ENCODE data around the gene ADAT1. TPM values are rescaled to one million over a fixed set of nuclear protein-coding genes. Genes with fewer than 3 reads are reported as not detected.
A peak's percentile ranks its signal among the peaks of the same experiment; 100 is the strongest.

The ADAT1 gene
- total RNA-seq, 3 donors from 2014 or later (not counting 1 experiment from before 2014, with no cell fraction given) = 63.5 to 65.2 (median 64.8) TPM

DNA sequence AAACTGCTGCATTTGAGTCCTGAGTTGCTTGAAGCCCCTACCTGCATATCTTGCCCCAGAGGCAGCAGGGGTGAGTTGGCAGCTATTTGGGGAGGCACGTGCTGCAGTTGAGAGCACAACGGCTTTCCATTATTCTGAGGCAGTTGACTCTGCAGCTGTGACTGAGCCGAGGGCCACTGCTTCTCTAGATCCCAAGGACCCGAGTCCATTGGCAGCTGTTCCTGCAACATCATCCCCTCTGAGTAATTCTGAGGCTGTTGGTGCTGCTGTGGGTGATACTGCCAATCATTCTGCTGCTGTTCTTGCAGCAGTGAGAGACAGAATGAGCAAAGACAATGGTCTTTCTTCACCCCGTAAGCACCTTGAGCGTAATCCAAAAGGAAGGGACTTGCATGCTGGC, 37.2 kb upstream of the ADAT1 start:
- Histone ChIP-seq H3K4me1 (ENCODE audit: control insufficient read depth, insufficient read depth, low read length) (no peaks in the 10 kb centered on the region), H3K27me3 (ENCODE audit: control insufficient read depth, insufficient read depth, low read length) (no peaks in the 10 kb centered on the region), H3K27ac (ENCODE audit: low read length) (no peak overlapping the region), H3K9me3 (ENCODE audit: control insufficient read depth, insufficient read depth, low read length) (no peaks in the 10 kb centered on the region), H3K4me3 (ENCODE audit: low read length) (no peak overlapping the region), H3K36me3 (ENCODE audit: control insufficient read depth, insufficient read depth, low read length) (peaks cover 45% of the 10 kb centered on the region)
- no peaks in the 10 kb centered on the region for H3K27me3 Mint-ChIP-seq (ENCODE audit: low read depth in 2 of 2)
- H3K4me1 Mint-ChIP-seq = peaks cover 18 to 26% of the 10 kb centered on the region in 2 donors
- H3K4me3 Mint-ChIP-seq = no peak overlapping the region
- no peak for ATAC-seq
- H3K9me3 Mint-ChIP-seq = no peaks in the 10 kb centered on the region
- peaks cover 18% of the 10 kb centered on the region for H3K36me3 Mint-ChIP-seq
- 98% methylated on average over 6 of the region's 6 CpGs for WGBS (ENCODE audit: insufficient coverage)
- intact Hi-C loops (cut with micrococcal nuclease) = no loop called here
- TF ChIP-seq, protein P1, sequence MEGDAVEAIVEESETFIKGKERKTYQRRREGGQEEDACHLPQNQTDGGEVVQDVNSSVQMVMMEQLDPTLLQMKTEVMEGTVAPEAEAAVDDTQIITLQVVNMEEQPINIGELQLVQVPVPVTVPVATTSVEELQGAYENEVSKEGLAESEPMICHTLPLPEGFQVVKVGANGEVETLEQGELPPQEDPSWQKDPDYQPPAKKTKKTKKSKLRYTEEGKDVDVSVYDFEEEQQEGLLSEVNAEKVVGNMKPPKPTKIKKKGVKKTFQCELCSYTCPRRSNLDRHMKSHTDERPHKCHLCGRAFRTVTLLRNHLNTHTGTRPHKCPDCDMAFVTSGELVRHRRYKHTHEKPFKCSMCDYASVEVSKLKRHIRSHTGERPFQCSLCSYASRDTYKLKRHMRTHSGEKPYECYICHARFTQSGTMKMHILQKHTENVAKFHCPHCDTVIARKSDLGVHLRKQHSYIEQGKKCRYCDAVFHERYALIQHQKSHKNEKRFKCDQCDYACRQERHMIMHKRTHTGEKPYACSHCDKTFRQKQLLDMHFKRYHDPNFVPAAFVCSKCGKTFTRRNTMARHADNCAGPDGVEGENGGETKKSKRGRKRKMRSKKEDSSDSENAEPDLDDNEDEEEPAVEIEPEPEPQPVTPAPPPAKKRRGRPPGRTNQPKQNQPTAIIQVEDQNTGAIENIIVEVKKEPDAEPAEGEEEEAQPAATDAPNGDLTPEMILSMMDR (IDR thresholded peaks at IDR 0.05) = no peak
- H3K27ac Mint-ChIP-seq = peak overlapping the region in 1 of 2 donors; percentile 73
- no peak for DNase-seq

DNA sequence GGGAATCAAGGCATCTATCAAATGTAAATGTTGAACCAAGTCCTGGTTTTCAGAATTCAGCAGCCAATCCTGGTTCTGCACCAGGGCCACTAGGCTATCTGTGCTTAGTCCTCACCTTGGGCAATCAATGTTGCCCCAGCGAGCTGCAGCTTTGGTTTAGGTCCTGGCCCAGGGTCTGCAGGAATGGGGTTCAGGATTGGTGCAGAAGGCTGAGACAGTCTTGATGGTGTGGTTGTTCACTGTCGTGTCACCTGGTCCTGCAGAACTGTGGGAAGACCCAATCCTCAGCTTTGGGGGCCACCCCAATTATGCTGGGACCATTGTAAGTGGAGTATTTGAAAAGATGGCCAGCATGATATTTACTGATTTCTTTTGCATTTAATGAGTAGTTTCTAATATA, 35.1 kb upstream of the ADAT1 start:
- Mint-ChIP-seq H3K27ac (peak overlapping the region; percentile 23 to 58), H3K4me1 (peaks cover 31 to 38% of the 10 kb centered on the region in 2 donors), H3K4me3 (no peak overlapping the region), H3K27me3 (ENCODE audit: low read depth in 2 of 2) (no peaks in the 10 kb centered on the region), H3K9me3 (no peaks in the 10 kb centered on the region), H3K36me3 (peaks cover 18% of the 10 kb centered on the region)
- whole genome bisulfite sequencing (ENCODE audit: insufficient coverage) = 92% methylated on average over 2 of the region's 2 CpGs
- H3K4me3 ChIP-seq (ENCODE audit: low read length) = no peak overlapping the region
- peaks cover 4% of the 10 kb centered on the region for H3K4me1 ChIP-seq (ENCODE audit: control insufficient read depth, insufficient read depth, low read length)
- DNase-seq = no peak
- no peaks in the 10 kb centered on the region for H3K27me3 ChIP-seq (ENCODE audit: control insufficient read depth, insufficient read depth, low read length)
- ATAC-seq = no peak
- TF ChIP-seq, protein P1 (IDR thresholded peaks at IDR 0.05) = no peak
- intact Hi-C loops (cut with micrococcal nuclease) = no loop called here
- no peaks in the 10 kb centered on the region for H3K9me3 ChIP-seq (ENCODE audit: control insufficient read depth, insufficient read depth, low read length)
- no peak overlapping the region for H3K27ac ChIP-seq (ENCODE audit: low read length)
- peaks cover 56% of the 10 kb centered on the region for H3K36me3 ChIP-seq (ENCODE audit: control insufficient read depth, insufficient read depth, low read length)

DNA sequence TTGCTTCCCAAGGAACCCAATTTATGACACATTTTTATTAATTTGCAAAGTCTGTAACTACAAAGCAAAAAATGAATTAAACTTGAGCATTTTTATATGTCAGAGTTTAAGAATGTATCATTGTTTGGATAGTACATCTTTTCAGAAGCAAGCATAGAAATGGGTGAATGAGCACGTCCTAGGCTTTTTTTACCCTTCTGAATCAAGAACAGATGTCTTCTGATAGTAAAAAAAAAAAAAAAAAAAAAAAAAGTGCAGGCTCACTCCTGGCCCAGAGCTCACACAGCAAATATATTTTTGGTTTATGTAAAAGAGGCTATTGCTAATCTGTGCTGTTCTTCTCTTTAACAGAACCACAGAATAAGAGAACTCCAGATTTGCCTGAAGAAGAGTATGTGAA, 30.8 kb upstream of the ADAT1 start:
- DNase-seq = no peak
- ATAC-seq = no peak
- Mint-ChIP-seq H3K9me3 (no peaks in the 10 kb centered on the region), H3K27me3 (ENCODE audit: low read depth in 2 of 2) (no peaks in the 10 kb centered on the region), H3K4me3 (peak overlapping the region; percentile 22), H3K36me3 (peaks cover 18% of the 10 kb centered on the region), H3K27ac (peak overlapping the region; percentile 99), H3K4me1 (peaks cover 54 to 61% of the 10 kb centered on the region in 2 donors)
- WGBS (ENCODE audit: insufficient coverage) = 80% methylated on average over 1 of the region's 1 CpG
- TF ChIP-seq, protein P1 (IDR thresholded peaks at IDR 0.05) = no peak
- intact Hi-C loops (cut with micrococcal nuclease) = no loop called here
- Histone ChIP-seq H3K4me3 (ENCODE audit: low read length) (no peak overlapping the region), H3K4me1 (ENCODE audit: control insufficient read depth, insufficient read depth, low read length) (peaks cover 20% of the 10 kb centered on the region), H3K27ac (ENCODE audit: low read length) (no peak overlapping the region), H3K9me3 (ENCODE audit: control insufficient read depth, insufficient read depth, low read length) (no peaks in the 10 kb centered on the region), H3K27me3 (ENCODE audit: control insufficient read depth, insufficient read depth, low read length) (no peaks in the 10 kb centered on the region), H3K36me3 (ENCODE audit: control insufficient read depth, insufficient read depth, low read length) (peaks cover 45% of the 10 kb centered on the region)
